Renal pelvis (tissue), 4 donors: ENCODE results near the gene ZNF3. TPM values are rescaled to one million over a fixed set of nuclear protein-coding genes. Genes with fewer than 3 reads are reported as not detected.
A peak's percentile ranks its signal among the peaks of the same experiment; 100 is the strongest.

Experiments used
- DNase-seq: peaks from one replicate; pipeline ENCODE4 v3.0.0-alpha.2; 2013
- polyA plus RNA-seq, 3 donors: library from polyadenylated mRNA; unstranded; fragments of 120-200 nt; gene quantifications; one replicate each; pipeline ENCODE4 v1.2.1, GENCODE V29; 2013; ENCODE audit not compliant: insufficient read length in 3 of 3

ZNF3 gene
- polyA plus RNA-seq, 3 donors = 50.5 to 58.6 (median 57.8) TPM

DNA sequence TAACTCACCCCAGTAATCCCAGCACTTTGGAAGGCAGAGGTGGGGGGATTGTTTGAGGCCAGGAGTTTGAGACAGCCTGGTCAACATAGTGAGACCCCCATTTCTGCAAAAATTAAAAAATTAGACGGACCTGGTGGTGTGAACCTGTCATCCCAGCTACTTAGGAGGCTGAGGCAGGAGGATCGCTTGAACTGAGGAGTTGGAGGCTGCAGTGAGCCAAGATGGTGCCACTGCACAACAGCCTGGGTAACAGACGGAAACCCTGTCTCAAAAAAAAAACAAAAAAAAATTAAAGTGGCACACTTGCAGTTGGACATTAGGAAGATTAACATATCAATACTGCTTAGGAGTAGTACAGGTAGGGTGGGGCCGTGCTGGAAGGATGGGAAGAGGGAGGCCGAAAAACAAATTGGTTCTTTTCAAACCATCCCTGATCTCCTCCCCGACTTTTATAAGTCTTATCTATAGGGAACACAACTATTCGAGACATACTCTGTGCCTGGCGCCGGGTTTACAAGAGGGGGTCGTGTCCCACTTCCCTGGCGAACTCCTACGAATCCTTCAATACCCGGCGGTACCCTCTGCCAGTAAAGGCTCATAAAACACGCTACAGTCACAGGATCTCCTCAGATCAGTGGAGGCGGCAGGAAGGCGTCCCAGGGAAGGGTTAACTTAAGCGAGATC, 37.0 kb upstream of the ZNF3 start:
- DNase-seq = no peak

DNA sequence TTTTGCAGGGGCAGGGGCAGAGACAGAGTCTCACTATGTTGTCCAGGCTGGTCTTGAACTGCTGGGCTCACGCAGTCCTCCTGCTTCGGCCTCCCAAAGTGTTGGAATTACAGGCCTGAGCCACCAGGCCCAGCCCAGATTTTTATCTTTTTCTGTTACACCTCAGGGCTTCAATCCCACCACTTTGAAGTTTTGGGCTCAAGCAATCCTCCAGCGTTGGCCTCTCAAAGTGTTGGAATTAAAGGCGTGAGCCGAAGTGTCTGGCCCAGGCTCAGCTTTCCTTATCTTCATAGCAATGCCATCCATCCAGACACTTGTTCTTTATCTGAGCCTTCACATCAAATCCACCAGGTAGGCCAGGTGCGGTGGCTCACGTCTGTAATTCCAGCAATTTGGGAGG, 33.5 kb upstream of the ZNF3 start:
- no peak for DNase-seq

DNA sequence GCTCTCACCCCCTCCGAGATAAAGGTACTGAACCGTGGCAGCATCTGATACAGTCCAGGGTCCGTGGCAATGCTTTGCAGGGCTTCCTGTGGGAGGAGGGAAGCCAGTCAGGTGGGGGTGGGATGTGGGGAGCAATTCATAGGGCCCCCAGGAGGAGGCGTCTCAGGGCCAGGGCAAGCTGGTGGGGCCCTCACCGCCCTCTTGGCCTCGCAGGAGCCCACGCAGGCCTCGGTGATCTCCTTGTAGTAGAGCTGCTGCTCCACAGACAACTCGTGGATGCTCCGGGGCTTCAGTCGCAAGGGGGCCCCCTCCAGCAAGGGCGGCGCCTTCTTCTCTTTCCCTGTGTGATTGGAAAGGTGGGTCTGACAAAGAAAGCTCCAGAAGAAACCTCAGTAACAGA, 30.4 kb upstream of the ZNF3 start:
- no peak for DNase-seq

DNA sequence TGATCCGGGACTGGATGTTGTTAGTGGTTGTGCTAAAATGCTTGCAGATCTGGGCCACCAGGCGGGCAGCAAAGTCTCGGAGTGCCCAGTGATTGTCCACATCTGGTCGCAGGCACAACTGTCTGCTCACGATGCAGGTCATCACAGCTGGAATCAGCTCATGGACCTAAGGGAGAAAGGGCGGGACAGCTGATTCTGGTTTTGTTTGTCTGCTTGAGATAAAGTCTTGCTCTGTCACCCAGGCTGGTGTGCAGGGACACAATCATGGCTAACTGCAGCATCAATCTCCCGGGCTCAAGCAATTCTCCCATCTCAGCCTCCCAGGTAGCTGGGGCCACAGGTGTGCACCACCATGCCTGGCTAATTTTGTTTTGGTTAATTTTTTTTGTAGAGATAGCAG, 29.6 kb upstream of the ZNF3 start:
- DNase-seq = no peak

GRCh38 chr7:100109521-100110163, 28.1 kb upstream of the ZNF3 start:
- DNase-seq = no peak

DNA sequence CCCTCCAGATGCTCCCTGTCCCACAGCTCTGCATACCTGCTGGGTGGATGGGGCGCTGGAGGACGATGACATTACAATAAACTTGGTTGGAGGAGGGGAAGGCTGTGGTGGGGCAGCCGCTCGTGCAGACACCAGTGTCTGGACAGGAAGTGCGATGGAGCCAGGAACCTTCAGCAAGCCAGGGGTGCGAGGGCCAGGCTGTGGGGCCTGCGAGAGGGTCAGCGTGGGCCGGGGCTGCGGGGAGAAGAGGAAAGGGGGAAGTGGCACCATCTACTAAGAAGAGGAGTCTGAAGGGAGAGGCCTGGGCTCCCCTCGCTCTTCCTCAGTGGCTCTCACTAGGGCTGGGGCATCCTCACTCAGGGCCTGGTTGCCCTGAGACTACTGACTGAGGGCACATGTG, 26.4 kb upstream of the ZNF3 start:
- no peak for DNase-seq

DNA sequence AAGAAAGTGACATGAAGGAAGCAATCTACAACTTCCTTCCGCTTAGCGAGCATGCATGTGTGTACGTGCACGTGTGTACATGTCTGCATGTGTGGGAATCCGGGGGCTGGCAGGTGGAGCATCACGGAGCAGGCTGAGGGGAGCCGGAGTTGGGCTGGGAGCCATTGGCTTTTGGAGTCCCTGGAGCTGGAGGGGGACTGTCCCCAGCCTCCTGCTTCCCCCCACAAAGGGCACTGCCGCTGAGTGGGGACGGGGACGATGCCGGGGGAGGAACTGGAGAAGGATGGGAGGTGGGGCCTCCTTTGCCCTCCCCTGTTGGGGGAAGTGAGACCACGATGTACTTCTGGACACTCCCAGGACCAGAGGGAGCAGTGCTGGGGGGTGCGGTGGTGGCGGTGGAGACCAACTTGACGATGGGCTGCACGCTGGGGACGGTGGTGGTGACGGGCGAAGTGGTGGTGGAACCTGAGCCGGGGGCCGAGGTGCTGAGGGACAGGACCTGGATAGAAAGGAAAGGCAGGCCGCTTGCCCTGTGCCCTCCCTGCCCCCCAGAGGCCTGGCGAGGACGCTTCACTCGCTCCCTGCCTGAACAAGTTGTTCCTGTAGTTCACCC, 25.7 kb upstream of the ZNF3 start:
- no peak for DNase-seq

- DNase-seq = no peak
Measured at GRCh38 chr7:100106633-100107032, 25.1 kb upstream of the ZNF3 start.

- no peak for DNase-seq
Measured at GRCh38 chr7:100105534-100105933, 24.0 kb upstream of the ZNF3 start.

DNA sequence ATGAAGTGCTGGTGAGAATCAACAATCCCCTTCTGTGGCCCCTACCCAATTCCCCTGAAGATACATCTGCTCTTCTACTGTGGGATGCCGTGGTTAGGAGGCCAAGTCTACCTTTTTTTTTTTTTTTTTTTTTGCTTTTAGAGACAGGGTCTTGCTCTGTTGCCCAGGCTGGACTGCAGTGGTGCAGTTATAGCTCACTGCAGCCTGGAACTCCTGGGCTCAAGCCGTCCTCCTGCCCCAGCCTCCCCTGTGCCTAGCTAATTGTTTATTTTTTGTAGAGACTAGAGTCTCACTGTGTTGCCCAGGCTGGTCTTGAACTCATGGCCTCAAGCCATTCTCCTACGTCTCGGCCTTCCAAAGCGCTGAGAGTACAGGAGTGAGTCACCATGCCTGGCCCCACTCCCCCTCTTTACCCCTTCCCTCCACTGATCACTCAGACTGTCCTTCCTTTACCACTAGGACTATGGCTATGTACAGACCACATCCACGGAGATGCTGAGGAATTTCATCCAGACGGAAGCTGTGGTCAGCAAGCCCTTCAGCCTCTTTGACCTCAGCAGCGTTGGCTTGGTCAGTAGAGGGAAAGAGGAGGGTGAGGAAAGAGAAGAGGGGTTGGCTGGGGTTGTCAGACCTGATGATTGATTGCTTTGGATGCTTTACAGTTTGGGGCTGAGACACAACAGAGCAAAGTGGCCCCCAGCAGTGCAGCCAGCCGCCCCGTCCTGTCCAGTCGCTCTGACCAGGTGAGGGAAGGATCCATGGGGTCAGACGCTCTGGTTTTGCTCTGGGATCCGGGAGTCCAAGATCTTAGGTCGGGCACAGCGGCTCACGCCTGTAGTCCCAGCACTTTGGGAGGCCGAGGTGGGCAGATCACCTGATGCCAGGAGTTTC, 21.7 kb upstream of the ZNF3 start:
- no peak for DNase-seq

DNA sequence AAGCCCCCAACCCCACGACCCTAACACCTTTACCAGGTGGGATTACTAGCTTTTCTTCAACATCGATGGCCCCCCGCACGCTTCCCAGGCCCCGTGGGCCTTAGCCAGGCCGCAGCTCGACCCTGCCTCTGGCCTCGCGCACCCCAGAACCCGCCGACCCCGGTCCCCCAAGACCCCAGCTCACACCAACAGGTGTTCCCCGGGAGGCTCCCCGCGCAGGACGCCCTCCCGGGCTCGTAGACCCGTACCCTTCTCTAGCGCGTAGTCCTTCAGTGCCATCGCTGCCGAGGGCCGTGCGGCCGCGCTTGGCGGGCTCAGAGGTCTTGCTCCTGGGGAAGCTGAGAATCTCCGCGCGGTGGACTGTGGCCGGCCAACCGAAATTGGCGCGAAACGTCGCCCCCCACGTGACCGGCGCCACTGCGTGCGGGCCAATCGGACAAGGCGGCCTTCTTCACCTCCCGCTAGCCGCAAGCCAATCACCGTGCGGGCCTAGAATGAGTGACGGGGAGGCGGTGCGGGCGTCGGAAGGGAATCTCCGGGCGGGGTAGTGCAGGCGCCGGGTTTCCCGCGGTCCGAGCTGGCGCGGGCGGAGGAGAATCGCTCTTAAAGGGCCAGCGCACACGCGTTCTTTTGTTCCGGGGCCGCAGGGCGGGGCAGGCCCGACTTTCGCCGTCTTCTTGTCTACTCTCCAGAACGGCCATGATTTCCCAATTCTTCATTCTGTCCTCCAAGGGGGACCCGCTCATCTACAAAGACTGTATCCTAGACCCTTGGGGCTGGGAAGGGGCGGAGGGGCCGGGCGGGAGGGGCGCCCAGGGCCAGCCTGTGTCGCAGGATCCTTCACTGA, 19.7 kb upstream of the ZNF3 start, which contains the start of the genes AP4M1 and MCM7:
Gene AP4M1, plus strand, starts transcription at position 628 of the 847 bp plus-strand sequence. Its CDS starts 72 bp downstream, at position 700.
Gene MCM7, minus strand, starts transcription at position 382 of the 847 bp plus-strand sequence. Its CDS starts 103 bp downstream, at position 279.
- peak; percentile 99 for DNase-seq

DNA sequence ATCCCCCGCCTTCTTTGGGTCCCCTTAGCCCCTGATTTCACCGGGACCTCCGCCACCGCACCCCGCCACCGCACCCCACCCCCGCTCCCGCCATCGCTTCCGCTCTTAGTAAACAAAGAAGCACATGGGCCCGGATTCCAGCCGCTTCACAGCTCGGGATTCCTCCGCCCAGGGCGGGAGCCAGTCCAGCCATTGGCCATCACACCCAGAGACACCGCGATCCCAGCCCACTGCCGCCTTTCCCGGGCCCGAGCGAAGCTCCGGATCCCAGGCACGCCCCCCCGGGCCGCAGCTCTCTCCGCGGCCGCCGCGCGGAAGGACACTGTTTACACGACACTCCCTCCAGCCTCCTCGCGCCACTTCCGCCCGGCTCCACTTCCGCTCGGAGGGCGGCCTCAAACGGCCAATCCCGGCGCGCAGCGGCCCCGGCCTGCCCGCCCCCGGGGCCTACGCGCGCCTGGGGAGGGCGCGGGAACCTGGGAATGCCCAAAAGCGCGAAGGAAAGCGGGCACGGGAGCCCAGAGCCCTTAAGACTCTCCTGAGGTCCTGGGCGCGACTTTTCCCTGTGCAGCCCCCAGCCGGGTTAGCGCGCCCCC, 19.0 kb upstream of the ZNF3 start:
- DNase-seq = peak; percentile 97

GRCh38 chr7:100099452-100099851, 17.9 kb upstream of the ZNF3 start:
- no peak for DNase-seq

- DNase-seq = no peak
Measured at GRCh38 chr7:100098913-100099312, 17.4 kb upstream of the ZNF3 start.

DNA sequence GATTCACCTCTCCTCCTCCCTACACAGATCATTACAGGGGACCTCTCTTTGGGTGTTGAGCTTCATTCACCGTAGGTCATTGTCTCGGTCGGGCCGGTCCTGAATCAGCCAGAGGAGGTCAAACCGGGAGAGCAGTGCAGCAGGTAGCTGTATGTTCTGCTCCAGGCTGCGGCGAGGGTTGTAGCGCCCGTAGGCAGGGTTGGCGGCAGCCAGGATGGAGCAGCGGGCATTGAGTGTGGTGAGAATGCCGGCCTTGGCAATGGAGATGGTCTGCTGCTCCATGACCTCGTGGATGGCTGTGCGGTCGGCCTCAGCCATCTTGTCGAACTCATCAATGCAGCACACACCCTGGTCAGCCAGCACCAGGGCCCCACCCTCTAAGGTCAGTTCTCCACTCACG, 14.2 kb upstream of the ZNF3 start:
- no peak for DNase-seq

- no peak for DNase-seq
Measured at GRCh38 chr7:100095289-100095688, 13.8 kb upstream of the ZNF3 start.

DNA sequence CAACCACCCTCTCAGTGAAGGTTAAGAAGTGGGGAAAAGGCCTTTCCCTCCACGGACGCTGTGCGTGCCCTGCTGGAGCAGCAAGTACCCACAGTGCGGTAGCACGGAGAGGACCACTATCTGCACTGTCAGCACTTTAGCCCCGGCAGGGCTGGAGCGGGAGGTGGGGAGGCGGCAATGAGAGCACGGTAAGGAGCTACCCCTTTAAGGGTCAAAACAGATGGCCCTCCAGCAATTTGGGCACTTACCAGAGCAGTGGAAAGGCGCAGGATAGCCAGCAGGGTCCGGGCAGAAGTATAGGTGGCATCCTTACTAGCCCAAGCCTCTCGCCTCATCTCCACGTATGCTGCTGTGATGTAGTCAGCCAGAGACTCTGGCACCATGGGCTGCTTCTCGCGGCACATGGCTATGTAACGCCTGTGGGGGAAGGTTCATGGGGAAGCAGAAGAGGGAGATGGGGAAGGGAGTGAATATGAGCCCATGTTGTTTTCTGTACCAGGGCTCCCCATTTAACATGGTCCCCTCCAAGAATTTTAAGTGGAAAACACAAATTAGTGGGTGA, 12.5 kb upstream of the ZNF3 start:
- DNase-seq = no peak

DNA sequence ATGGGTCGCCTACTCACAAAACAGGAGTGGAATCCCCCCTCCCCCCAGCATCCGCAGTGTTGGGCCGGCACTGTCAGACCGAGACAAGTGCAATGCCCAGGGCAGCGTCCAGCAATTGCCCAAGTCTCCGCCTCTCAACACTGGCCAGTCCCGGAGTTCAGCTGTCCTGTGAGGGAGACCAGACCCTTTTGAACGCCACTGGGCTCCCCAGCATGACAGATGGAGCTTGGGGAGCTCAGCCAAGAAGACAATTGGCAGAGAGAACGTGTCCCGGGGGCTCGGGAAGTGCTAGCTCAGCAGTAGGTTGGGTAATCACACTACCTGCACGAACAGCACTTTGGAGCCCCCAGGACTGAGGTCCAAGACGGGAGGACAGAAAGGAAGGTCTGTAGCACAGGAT, 12.0 kb upstream of the ZNF3 start:
- no peak for DNase-seq

DNA sequence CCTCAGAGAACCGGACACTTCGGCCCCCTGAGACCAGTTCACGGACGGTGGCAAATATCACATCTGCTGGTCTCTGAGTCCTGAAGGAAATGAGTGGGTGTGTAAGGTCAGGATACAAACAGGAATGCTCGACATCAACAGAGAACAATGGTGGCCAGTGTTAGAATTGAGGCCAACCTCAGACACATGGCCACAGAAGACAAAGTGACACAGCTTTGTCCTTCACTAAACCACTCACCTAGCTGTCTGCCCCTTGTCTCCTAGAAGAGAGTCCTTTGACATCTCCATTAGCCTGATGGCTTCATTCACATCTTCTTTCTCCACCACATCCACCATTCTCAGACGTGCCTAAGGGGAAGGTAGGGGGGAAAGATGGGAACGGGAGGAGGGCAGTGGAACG, 11.5 kb upstream of the ZNF3 start:
- DNase-seq = no peak

- DNase-seq = no peak
Measured at GRCh38 chr7:100091411-100092181, 10.1 kb upstream of the ZNF3 start.
